Measurements from ENCODE around the gene TMEM139.
A peak's percentile ranks its signal among the peaks of the same experiment; 100 is the strongest.
"Not testable (repeated sequence)": the region's sequence is repeated elsewhere in the genome, so short reads cannot be mapped to it uniquely, and the experiment has no call there.

TMEM139 gene

GRCh38 chr7:143256932-143257331, 27.8 kb upstream of the TMEM139 start:
- intact Hi-C loops (cut with DNase I), result no loop called here
- no peak for DNase-seq

GRCh38 chr7:143257501-143257900, 27.3 kb upstream of the TMEM139 start:
- intact Hi-C loops (cut with DNase I), result no loop called here
- no peak for DNase-seq

GRCh38 chr7:143258831-143259230, 25.9 kb upstream of the TMEM139 start:
- DNase-seq, result no peak
- intact Hi-C loops (cut with DNase I), result no loop called here

- intact Hi-C loops (cut with DNase I), result no loop called here
- DNase-seq, result no peak
Measured at GRCh38 chr7:143259765-143260164, 25.0 kb upstream of the TMEM139 start.

- intact Hi-C loops (cut with DNase I), result no loop called here
- no peak for DNase-seq
Measured at GRCh38 chr7:143261901-143262300, 22.9 kb upstream of the TMEM139 start.

- DNase-seq, result peak; percentile 65 to 96 (median 90)
- intact Hi-C loops (cut with DNase I), result no loop called here
Measured at GRCh38 chr7:143263266-143264195, 21.2 kb upstream of the TMEM139 start, which contains the start of gene GSTK1. Gene GSTK1 (plus strand): TSS chr7:143263441. CDS start chr7:143263514, 73 bp downstream.

GRCh38 chr7:143264196-143264568, 20.6 kb upstream of the TMEM139 start:
- intact Hi-C loops (cut with DNase I), result not testable (repeated sequence)

GRCh38 chr7:143265017-143265693, 19.6 kb upstream of the TMEM139 start:
- DNase-seq, result peak in 1 of 42 donors; percentile 22
- intact Hi-C loops (cut with DNase I), result no loop called here

More at GRCh38 chr7:143264196-143264568, 20.6 kb upstream of the TMEM139 start:
- DNase-seq, result not testable (repeated sequence)

- peak in 1 of 42 donors; percentile 35 for DNase-seq
- intact Hi-C loops (cut with DNase I), result no loop called here
Measured at GRCh38 chr7:143269251-143269650, 15.5 kb upstream of the TMEM139 start.

- no peak for DNase-seq
- intact Hi-C loops (cut with DNase I), result no loop called here
Measured at GRCh38 chr7:143271240-143271639, 13.5 kb upstream of the TMEM139 start.

- intact Hi-C loops (cut with DNase I), result no loop called here
- DNase-seq, result no peak
Measured at GRCh38 chr7:143272871-143273270, 11.9 kb upstream of the TMEM139 start.

GRCh38 chr7:143279186-143280098, 5.3 kb upstream of the TMEM139 start:
- intact Hi-C loops (cut with DNase I), result no loop called here
- DNase-seq, result peak in 11 of 42 donors; percentile 28 to 80 (median 45)

GRCh38 chr7:143280160-143280559, 4.6 kb upstream of the TMEM139 start:
- DNase-seq, result no peak
- intact Hi-C loops (cut with DNase I), result no loop called here

- no peak for DNase-seq
- intact Hi-C loops (cut with DNase I), result no loop called here
Measured at GRCh38 chr7:143280566-143280965, 4.2 kb upstream of the TMEM139 start.

- peak in 1 of 42 donors; percentile 37 for DNase-seq
- intact Hi-C loops (cut with DNase I), result no loop called here
Measured at GRCh38 chr7:143281529-143281928, 3.2 kb upstream of the TMEM139 start.

GRCh38 chr7:143282124-143282523, 2.6 kb upstream of the TMEM139 start:
- DNase-seq, result peak in 17 of 42 donors; percentile 17 to 73 (median 50)

GRCh38 chr7:143283381-143283780, 1.4 kb upstream of the TMEM139 start:
- DNase-seq, result no peak
- intact Hi-C loops (cut with DNase I), result no loop called here

More at GRCh38 chr7:143282124-143282523, 2.6 kb upstream of the TMEM139 start:
- intact Hi-C loops (cut with DNase I), result no loop called here

- intact Hi-C loops (cut with DNase I), result no loop called here
- DNase-seq, result no peak
Measured at GRCh38 chr7:143285470-143285778, 666 bp downstream of the TMEM139 start.

GRCh38 chr7:143285806-143286521, 1.2 kb downstream of the TMEM139 start:
- intact Hi-C loops (cut with DNase I), result no loop called here
- DNase-seq, result peak in 36 of 42 donors; percentile 25 to 86 (median 67)
